GM06990 (cell line): ENCODE measurements around the gene CCDC157.

Source experiments
- DNase-seq: peaks from one replicate; pipeline ENCODE4 v3.0.0-alpha.2; 2011; ENCODE audit not compliant: insufficient read length; ENCODE audit errors: extremely low read depth
- H3K27me3 ChIP-seq: replicated peaks from 2 replicates; pipeline ENCODE4 v1.6.0; 2011; ENCODE audit warnings: low read length; ENCODE audit not compliant: control insufficient read depth, insufficient read depth
- H3K36me3 ChIP-seq: 2 replicates; pipeline ENCODE4 v1.5.1; 2011; ENCODE audit warnings: low read length; ENCODE audit not compliant: control insufficient read depth, insufficient read depth
- H3K4me3 ChIP-seq: replicated peaks from 2 replicates; pipeline ENCODE4 v1.5.1; 2011; ENCODE audit warnings: low read depth, mild to moderate bottlenecking, control low read depth, low read length
- CTCF ChIP-seq: IDR thresholded peaks from 2 replicates; pipeline ENCODE4 v1.5.1; 2011; ENCODE audit warnings: low read length, control low read depth, mild to moderate bottlenecking, inconsistent platforms; ENCODE audit not compliant: insufficient read depth, poor library complexity, severe bottlenecking

The CCDC157 gene

GRCh38 chr22:30362651-30363281, 6.0 kb downstream of the CCDC157 start:
- TF ChIP-seq CTCF, result no peak
- H3K4me3 ChIP-seq, result no peak overlapping the region
- H3K27me3 ChIP-seq, result no peaks in the 10 kb centered on the region
- no peaks in the 10 kb centered on the region; the same call in none of the 2 replicates for H3K36me3 ChIP-seq
- no peak for DNase-seq

- no peak overlapping the region for H3K4me3 ChIP-seq
- no peak for DNase-seq
- no peak for TF ChIP-seq CTCF
- H3K27me3 ChIP-seq, result no peaks in the 10 kb centered on the region
- no peaks in the 10 kb centered on the region; the same call in none of the 2 replicates for H3K36me3 ChIP-seq
These were observed 9.1 kb downstream of the CCDC157 start for GRCh38 chr22:30365891-30366290.

GRCh38 chr22:30368420-30368819, 11.6 kb downstream of the CCDC157 start:
- H3K4me3 ChIP-seq, result no peak overlapping the region
- no peaks in the 10 kb centered on the region for H3K27me3 ChIP-seq
- DNase-seq, result no peak
- no peak for TF ChIP-seq CTCF
- no peaks in the 10 kb centered on the region; the same call in none of the 2 replicates for H3K36me3 ChIP-seq

GRCh38 chr22:30370641-30371230, 13.9 kb downstream of the CCDC157 start:
- DNase-seq, result no peak
- no peak overlapping the region for H3K4me3 ChIP-seq
- H3K36me3 ChIP-seq, result no peaks in the 10 kb centered on the region; the same call in 1 of the 2 replicates
- no peak for TF ChIP-seq CTCF
- no peaks in the 10 kb centered on the region for H3K27me3 ChIP-seq

GRCh38 chr22:30371321-30371720, 14.5 kb downstream of the CCDC157 start:
- Histone ChIP-seq H3K36me3 (no peaks in the 10 kb centered on the region; the same call in 1 of the 2 replicates), H3K27me3 (no peaks in the 10 kb centered on the region), H3K4me3 (no peak overlapping the region)
- DNase-seq, result no peak
- no peak for TF ChIP-seq CTCF
